Keratinocyte (primary cell): ENCODE results near the gene MYRIP. TPM values are rescaled to one million over a fixed set of nuclear protein-coding genes. Genes with fewer than 3 reads are reported as not detected.
"Not testable (repeated sequence)": the region's sequence is repeated elsewhere in the genome, so short reads cannot be mapped to it uniquely, and the experiment has no call there.

Source experiments
- DNase-seq: peaks from one replicate; pipeline ENCODE4 v3.0.0-alpha.2; 2011; ENCODE audit warnings: low read depth, missing footprints, low spot score
- FAIRE-seq: peaks from 2 replicates; lab custom pipeline; 2011; peaks lifted over from hg19 to GRCh38; lab: Jason Lieb, UNC
- H2AFZ ChIP-seq: 2 replicates; pipeline ENCODE4 v1.6.0; 2012; ENCODE audit warnings: low read length, control low read depth, inconsistent platforms; ENCODE audit not compliant: control insufficient read depth
- H3K27ac ChIP-seq: 2 replicates; pipeline ENCODE4 v1.5.1; 2011; ENCODE audit warnings: low read length; ENCODE audit not compliant: control insufficient read depth, insufficient read depth
- H3K27me3 ChIP-seq: 3 replicates; pipeline ENCODE4 v1.6.0; 2011; ENCODE audit warnings: low read length; ENCODE audit not compliant: control insufficient read depth, insufficient read depth; ENCODE audit errors: extremely low read depth
- H3K36me3 ChIP-seq, 2 experiments: 2 replicates in 1 of 2; 3 replicates in 1 of 2; pipeline ENCODE4 v1.5.1; 2011; ENCODE audit warnings: low read length in 2 of 2, mild to moderate bottlenecking in 1 of 2; ENCODE audit not compliant: control insufficient read depth in 2 of 2, insufficient read depth in 2 of 2; ENCODE audit errors: extremely low read depth in 1 of 2
- H3K4me1 ChIP-seq: 3 replicates; pipeline ENCODE4 v1.5.1; 2011; ENCODE audit warnings: low read length; ENCODE audit not compliant: control insufficient read depth, insufficient read depth; ENCODE audit errors: extremely low read depth
- H3K4me2 ChIP-seq: 3 replicates; pipeline ENCODE4 v1.6.0; 2011; ENCODE audit warnings: low read depth, low read length; ENCODE audit not compliant: control insufficient read depth, insufficient read depth; ENCODE audit errors: extremely low read depth
- H3K4me3 ChIP-seq, 3 experiments: fragments of 200-600 bp in 1 of 3; sonication (generic) in 1 of 3; 2 replicates in 2 of 3; 3 replicates in 1 of 3; pipeline ENCODE4 v1.5.1; 2011 to 2016; ENCODE audit warnings: low read length in 3 of 3, mild to moderate bottlenecking in 3 of 3, control low read depth in 2 of 3, inconsistent platforms in 1 of 3, low read depth in 1 of 3, mixed read lengths in 1 of 3, mixed run types in 1 of 3, moderate library complexity in 1 of 3; ENCODE audit not compliant: control insufficient read depth in 2 of 3, insufficient read depth in 2 of 3; ENCODE audit errors: extremely low read depth in 1 of 3
- H3K79me2 ChIP-seq: 2 replicates; pipeline ENCODE4 v1.6.0; 2012; ENCODE audit warnings: low read length; ENCODE audit not compliant: control insufficient read depth, insufficient read depth
- H3K9ac ChIP-seq: 3 replicates; pipeline ENCODE4 v1.6.0; 2011; ENCODE audit warnings: low read length; ENCODE audit not compliant: control insufficient read depth, insufficient read depth; ENCODE audit errors: extremely low read depth
- H3K9me1 ChIP-seq: 3 replicates; pipeline ENCODE4 v1.6.0; 2011; ENCODE audit warnings: low read length; ENCODE audit not compliant: control insufficient read depth, insufficient read depth; ENCODE audit errors: extremely low read depth
- H3K9me3 ChIP-seq: 2 replicates; pipeline ENCODE4 v1.5.1; 2012; ENCODE audit warnings: low read depth, low read length; ENCODE audit not compliant: control insufficient read depth
- H4K20me1 ChIP-seq: 3 replicates; pipeline ENCODE4 v1.6.0; 2011; ENCODE audit warnings: low read length; ENCODE audit not compliant: control insufficient read depth, insufficient read depth; ENCODE audit errors: extremely low read depth
- CTCF ChIP-seq, 3 experiments: IDR thresholded peaks in 1 of 3; conservative IDR thresholded peaks in 1 of 3; optimal IDR thresholded peaks in 1 of 3; 2 replicates in 2 of 3; 3 replicates in 1 of 3; pipeline versions ENCODE3 to v1.5.1; 2011; ENCODE audit warnings: low read length in 3 of 3, mild to moderate bottlenecking in 3 of 3, moderate library complexity in 2 of 3, control low read depth in 1 of 3, inconsistent platforms in 1 of 3; ENCODE audit not compliant: insufficient read depth in 2 of 3; ENCODE audit errors: extremely low read depth in 1 of 3
- EZH2 ChIP-seq: IDR thresholded peaks from one replicate; pipeline ENCODE4 v1.6.1; 2012; ENCODE audit warnings: inconsistent platforms, mild to moderate bottlenecking, low read length, moderate library complexity
- dilution Hi-C: fragments of 300-500 bp; cut with MboI; formaldehyde crosslinking; loops from one replicate; pipeline ENCODE4 v1.7.0; 2020; ENCODE audit warnings: low sequenced_read_pairs; ENCODE audit not compliant: extremely low pct_ligation_motif_present
- polyA plus RNA-seq, 5 experiments: library from polyadenylated mRNA; depleted of rRNA in 3 of 5; stranded (reverse) in 3 of 5; stranded (forward) in 1 of 5; unstranded in 1 of 5; fragments of >200 nt; gene quantifications; 1 replicate in 1 of 5; 2 replicates in 3 of 5; 3 replicates in 1 of 5; pipeline versions ENCODE4 v1.2.1 to v1.2.3, GENCODE V29; 2011 to 2012; ENCODE audit warnings: missing spikeins in 2 of 5, low read depth in 1 of 5, low replicate concordance in 1 of 5

MYRIP gene
- polyA plus RNA-seq, 1 donor (not counting 4 experiments of a cell fraction or from before 2014, with no cell fraction given), result 0.01 TPM

DNA sequence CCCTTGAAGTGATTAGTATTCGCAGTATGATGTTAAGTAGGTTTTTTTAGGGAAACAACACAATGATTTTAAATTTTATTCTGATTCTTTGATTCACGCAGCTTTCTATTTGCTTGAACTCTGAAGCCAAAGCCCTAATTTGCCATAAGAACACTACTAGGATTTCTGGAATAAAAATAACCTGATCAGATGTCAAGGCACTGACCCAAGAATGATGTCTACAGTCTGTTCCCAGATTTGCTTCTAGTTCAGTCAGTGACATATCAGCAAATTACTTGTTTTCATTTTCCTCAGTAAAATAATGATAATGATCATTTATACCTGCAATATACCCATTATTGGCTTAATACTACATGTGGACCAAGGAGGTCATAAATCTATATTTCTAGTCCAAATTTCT, 320.6 kb downstream of the MYRIP start:
- H2AFZ ChIP-seq, result no peak overlapping the region
- no peaks in the 10 kb centered on the region for H3K36me3 ChIP-seq
- no peak overlapping the region for H3K4me2 ChIP-seq
- H3K79me2 ChIP-seq, result no peaks in the 10 kb centered on the region
- no peak overlapping the region for H3K27ac ChIP-seq
- no peak for TF ChIP-seq CTCF (optimal IDR thresholded peaks at IDR 0.05 in 1 of 3, IDR thresholded peaks at IDR 0.05 in 1 of 3, conservative IDR thresholded peaks at IDR 0.05 in 1 of 3; ENCODE audit: extremely low read depth in 1 of 3, insufficient read depth in 2 of 3, low read length in 3 of 3)
- no peak for TF ChIP-seq EZH2
- no peaks in the 10 kb centered on the region for H3K27me3 ChIP-seq
- DNase-seq, result no peak
- no peaks in the 10 kb centered on the region for H4K20me1 ChIP-seq
- H3K4me3 ChIP-seq, result no peak overlapping the region
- no peaks in the 10 kb centered on the region for H3K9me3 ChIP-seq
- no peaks in the 10 kb centered on the region for H3K9me1 ChIP-seq
- FAIRE-seq, result no peak
- no peak overlapping the region for H3K9ac ChIP-seq
- no peaks in the 10 kb centered on the region for H3K4me1 ChIP-seq
- dilution Hi-C loops, result no loop called here

- H3K4me3 ChIP-seq, result no peak overlapping the region
- TF ChIP-seq CTCF (optimal IDR thresholded peaks at IDR 0.05 in 1 of 3, IDR thresholded peaks at IDR 0.05 in 1 of 3, conservative IDR thresholded peaks at IDR 0.05 in 1 of 3; ENCODE audit: extremely low read depth in 1 of 3, insufficient read depth in 2 of 3, low read length in 3 of 3) (no peak), EZH2 (no peak)
- no peak overlapping the region for H3K27ac ChIP-seq
- H2AFZ ChIP-seq, result no peak overlapping the region
- H3K4me2 ChIP-seq, result no peak overlapping the region
- no peaks in the 10 kb centered on the region for H4K20me1 ChIP-seq
- dilution Hi-C loops, result no loop called here
- DNase-seq (no peak), FAIRE-seq (no peak)
- no peaks in the 10 kb centered on the region for H3K9me3 ChIP-seq
- H3K9ac ChIP-seq, result no peak overlapping the region
- H3K9me1 ChIP-seq, result no peaks in the 10 kb centered on the region
- no peaks in the 10 kb centered on the region for H3K27me3 ChIP-seq
- H3K79me2 ChIP-seq, result no peaks in the 10 kb centered on the region
- no peaks in the 10 kb centered on the region for H3K36me3 ChIP-seq
- H3K4me1 ChIP-seq, result no peaks in the 10 kb centered on the region
These were observed 321.3 kb downstream of the MYRIP start for GRCh38 chr3:40130721-40131120.

DNA sequence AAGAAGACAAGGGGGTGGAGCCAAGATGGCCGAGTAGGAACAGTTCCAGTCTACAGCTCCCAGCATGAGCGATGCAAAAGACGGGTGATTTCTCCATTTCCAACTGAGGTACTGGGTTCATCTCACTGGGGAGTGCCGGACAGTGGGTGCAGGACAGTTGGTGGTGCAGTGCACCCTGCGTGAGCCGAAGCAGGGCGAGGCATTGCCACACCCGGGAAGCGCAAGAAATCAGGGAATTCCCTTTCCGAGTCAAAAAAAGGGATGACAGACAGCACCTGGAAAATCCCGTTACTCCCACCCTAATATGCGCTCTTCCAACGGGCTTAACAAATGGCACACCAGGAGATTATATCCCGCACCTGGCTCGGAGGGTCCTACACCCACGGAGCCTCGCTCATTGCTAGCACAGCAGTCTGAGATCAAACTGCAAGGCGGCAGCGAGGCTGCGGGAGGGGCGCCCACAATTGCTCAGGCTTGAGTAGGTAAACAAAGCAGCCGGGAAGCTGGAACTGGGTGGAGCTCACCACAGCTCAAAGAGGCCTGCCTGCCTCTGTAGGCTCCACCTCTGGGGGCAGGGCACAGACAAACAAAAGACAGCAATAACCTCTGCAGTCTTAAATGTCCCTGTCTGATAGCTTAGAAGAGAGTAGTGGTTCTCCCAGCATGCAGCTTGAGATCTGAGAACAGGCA, 324.6 kb downstream of the MYRIP start:
- H3K9me1 ChIP-seq, H3K27me3 ChIP-seq, H3K4me3 ChIP-seq, H2AFZ ChIP-seq, H3K9ac ChIP-seq, H3K79me2 ChIP-seq, H3K36me3 ChIP-seq, DNase-seq, FAIRE-seq, dilution Hi-C loops, H4K20me1 ChIP-seq, H3K4me2 ChIP-seq, H3K27ac ChIP-seq, H3K9me3 ChIP-seq, H3K4me1 ChIP-seq: not testable (repeated sequence)
